HFFc6 (cell line): Measurements from ENCODE around the gene SIGLEC7. TPM values are rescaled to one million over a fixed set of nuclear protein-coding genes. Genes with fewer than 3 reads are reported as not detected.

Source experiments
- DNase-seq: peaks from one replicate; pipeline ENCODE4 v3.0.0-alpha.2; 2018
- H3K27ac Mint-ChIP-seq: 2 replicates; pipeline ENCODE4 v1.8.0; 2020; ENCODE audit warnings: mild to moderate bottlenecking, mixed read lengths
- H3K27me3 Mint-ChIP-seq: 2 replicates; pipeline ENCODE4 v1.8.0; 2021; ENCODE audit warnings: mild to moderate bottlenecking, moderate library complexity, mixed read lengths; ENCODE audit not compliant: insufficient read depth
- H3K36me3 Mint-ChIP-seq: 2 replicates; pipeline ENCODE4 v1.8.0; 2021; ENCODE audit warnings: low read depth, mixed read lengths
- H3K4me1 Mint-ChIP-seq: 2 replicates; pipeline ENCODE4 v1.8.0; 2020; ENCODE audit warnings: low read depth, mixed read lengths
- H3K4me3 Mint-ChIP-seq: 2 replicates; pipeline ENCODE4 v1.8.0; 2020; ENCODE audit warnings: mild to moderate bottlenecking, moderate library complexity, mixed read lengths
- H3K9me3 Mint-ChIP-seq: 2 replicates; pipeline ENCODE4 v1.8.0; 2020; ENCODE audit warnings: mild to moderate bottlenecking, mixed read lengths
- total RNA-seq, 6 experiments: library from RNA; stranded (reverse); fragmentation: NEBNext Ultra II Directional; extraction: Animal tissue kit (Norgen Biotek cat#: 25700); gene quantifications; 2 replicates in 1 of 6; 3 replicates in 5 of 6; pipeline ENCODE4 v1.2.3, GENCODE V29; 2021
- TF ChIP-seq, protein P1 (sequence below): fragments of 200-600 bp; sonication (generic); IDR thresholded peaks from 2 replicates; pipeline ENCODE4 v1.5.0; 2021; ENCODE audit warnings: antibody characterized with exemption, mild to moderate bottlenecking

SIGLEC7 gene
- total RNA-seq, 6 experiments from 2014 or later = not detected

- peaks cover 8% of the 10 kb centered on the region for H3K27me3 Mint-ChIP-seq
- H3K27ac Mint-ChIP-seq = no peak overlapping the region
- no peak for DNase-seq
- TF ChIP-seq, protein P1, sequence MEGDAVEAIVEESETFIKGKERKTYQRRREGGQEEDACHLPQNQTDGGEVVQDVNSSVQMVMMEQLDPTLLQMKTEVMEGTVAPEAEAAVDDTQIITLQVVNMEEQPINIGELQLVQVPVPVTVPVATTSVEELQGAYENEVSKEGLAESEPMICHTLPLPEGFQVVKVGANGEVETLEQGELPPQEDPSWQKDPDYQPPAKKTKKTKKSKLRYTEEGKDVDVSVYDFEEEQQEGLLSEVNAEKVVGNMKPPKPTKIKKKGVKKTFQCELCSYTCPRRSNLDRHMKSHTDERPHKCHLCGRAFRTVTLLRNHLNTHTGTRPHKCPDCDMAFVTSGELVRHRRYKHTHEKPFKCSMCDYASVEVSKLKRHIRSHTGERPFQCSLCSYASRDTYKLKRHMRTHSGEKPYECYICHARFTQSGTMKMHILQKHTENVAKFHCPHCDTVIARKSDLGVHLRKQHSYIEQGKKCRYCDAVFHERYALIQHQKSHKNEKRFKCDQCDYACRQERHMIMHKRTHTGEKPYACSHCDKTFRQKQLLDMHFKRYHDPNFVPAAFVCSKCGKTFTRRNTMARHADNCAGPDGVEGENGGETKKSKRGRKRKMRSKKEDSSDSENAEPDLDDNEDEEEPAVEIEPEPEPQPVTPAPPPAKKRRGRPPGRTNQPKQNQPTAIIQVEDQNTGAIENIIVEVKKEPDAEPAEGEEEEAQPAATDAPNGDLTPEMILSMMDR = no peak
- peaks cover 7% of the 10 kb centered on the region; the same call in 1 of the 2 replicates for H3K9me3 Mint-ChIP-seq
- no peak overlapping the region for H3K4me3 Mint-ChIP-seq
- H3K36me3 Mint-ChIP-seq = no peaks in the 10 kb centered on the region
- H3K4me1 Mint-ChIP-seq = no peaks in the 10 kb centered on the region; the same call in 1 of the 2 replicates
Measured at GRCh38 chr19:51127032-51127431, 15.1 kb upstream of the SIGLEC7 start.

DNA sequence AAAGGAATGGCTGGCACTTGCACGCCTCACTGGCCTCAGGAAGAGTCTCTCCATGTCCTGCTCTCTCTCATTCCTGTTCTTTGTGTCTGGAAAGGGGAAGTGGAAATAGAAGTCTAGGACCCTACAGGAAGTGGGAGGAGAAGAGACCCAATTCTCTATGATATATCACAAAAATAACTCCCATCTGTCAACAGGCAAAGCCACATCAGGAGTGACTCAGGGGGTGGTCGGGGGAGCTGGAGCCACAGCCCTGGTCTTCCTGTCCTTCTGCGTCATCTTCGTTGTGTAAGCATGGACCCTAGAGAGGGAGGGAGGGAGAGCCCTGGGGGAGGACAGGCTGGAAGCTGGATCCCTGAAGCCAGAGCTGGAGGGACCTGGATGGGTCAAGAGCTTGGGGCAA, 14.3 kb upstream of the SIGLEC7 start:
- peaks cover 13% of the 10 kb centered on the region; the same call in 1 of the 2 replicates for H3K9me3 Mint-ChIP-seq
- TF ChIP-seq, protein P1 = no peak
- no peak for DNase-seq
- H3K27ac Mint-ChIP-seq = no peak overlapping the region
- H3K27me3 Mint-ChIP-seq = peaks cover 6% of the 10 kb centered on the region
- H3K4me3 Mint-ChIP-seq = no peak overlapping the region
- H3K4me1 Mint-ChIP-seq = no peaks in the 10 kb centered on the region; the same call in 1 of the 2 replicates
- H3K36me3 Mint-ChIP-seq = no peaks in the 10 kb centered on the region

- no peaks in the 10 kb centered on the region for H3K36me3 Mint-ChIP-seq
- H3K27ac Mint-ChIP-seq = no peak overlapping the region
- H3K4me1 Mint-ChIP-seq = no peaks in the 10 kb centered on the region
- H3K27me3 Mint-ChIP-seq = peaks cover 6% of the 10 kb centered on the region
- DNase-seq = no peak
- no peak overlapping the region for H3K4me3 Mint-ChIP-seq
- TF ChIP-seq, protein P1 = no peak
- H3K9me3 Mint-ChIP-seq = peaks cover 13% of the 10 kb centered on the region; the same call in 1 of the 2 replicates
Measured at GRCh38 chr19:51128227-51128626, 13.9 kb upstream of the SIGLEC7 start.

DNA sequence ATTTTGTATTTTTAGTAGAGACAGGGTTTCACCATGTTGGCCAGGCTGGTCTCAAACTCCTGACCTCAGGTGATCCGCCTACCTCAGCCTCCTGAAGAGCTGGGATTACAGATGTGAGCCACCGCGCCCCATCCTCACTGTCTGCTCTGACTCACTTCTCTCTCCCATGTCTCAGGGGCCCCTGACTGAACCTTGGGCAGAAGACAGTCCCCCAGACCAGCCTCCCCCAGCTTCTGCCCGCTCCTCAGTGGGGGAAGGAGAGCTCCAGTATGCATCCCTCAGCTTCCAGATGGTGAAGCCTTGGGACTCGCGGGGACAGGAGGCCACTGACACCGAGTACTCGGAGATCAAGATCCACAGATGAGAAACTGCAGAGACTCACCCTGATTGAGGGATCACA, 12.4 kb upstream of the SIGLEC7 start:
- H3K36me3 Mint-ChIP-seq = no peaks in the 10 kb centered on the region
- DNase-seq = no peak
- H3K4me3 Mint-ChIP-seq = no peak overlapping the region
- TF ChIP-seq, protein P1 = no peak
- peaks cover 3% of the 10 kb centered on the region for H3K27me3 Mint-ChIP-seq
- H3K4me1 Mint-ChIP-seq = no peaks in the 10 kb centered on the region
- H3K9me3 Mint-ChIP-seq = peaks cover 15% of the 10 kb centered on the region; the same call in 1 of the 2 replicates
- no peak overlapping the region for H3K27ac Mint-ChIP-seq

GRCh38 chr19:51131780-51132680, 10.1 kb upstream of the SIGLEC7 start:
- peaks cover 2% of the 10 kb centered on the region; the same call in 1 of the 2 replicates for H3K27me3 Mint-ChIP-seq
- no peak overlapping the region for H3K4me3 Mint-ChIP-seq
- TF ChIP-seq, protein P1 = no peak
- H3K36me3 Mint-ChIP-seq = no peaks in the 10 kb centered on the region
- DNase-seq = no peak
- H3K27ac Mint-ChIP-seq = no peak overlapping the region
- no peaks in the 10 kb centered on the region for H3K4me1 Mint-ChIP-seq
- H3K9me3 Mint-ChIP-seq = peaks cover 19% of the 10 kb centered on the region; the same call in 1 of the 2 replicates
